Psoas muscle (tissue), 8 donors: ENCODE data around the gene SPATA45. TPM values are rescaled to one million over a fixed set of nuclear protein-coding genes. Genes with fewer than 3 reads are reported as not detected.
"Not testable (repeated sequence)": the region's sequence is repeated elsewhere in the genome, so short reads cannot be mapped to it uniquely, and the experiment has no call there.

Experiments
- ATAC-seq, 4 donors: fragments of 200-7000 bp; cut with Tn5 transposase; one replicate each; pipeline ENCODE4 v1.9.1; 2020; ENCODE audit warnings: moderate library complexity in 3 of 4, mild to moderate bottlenecking in 2 of 4
- DNase-seq, 2 donors: peaks; one replicate each; pipeline ENCODE4 v3.0.0-alpha.2; 2020
- H3K27ac ChIP-seq: fragments of 200-600 bp; one replicate; pipeline ENCODE4 v1.8.0; 2022
- H3K27me3 ChIP-seq, 3 donors: fragments of 200-600 bp in 1 of 3; one replicate each; pipeline versions ENCODE4 v1.6.1 to v1.8.0; 2013 to 2022; ENCODE audit warnings: low read length in 2 of 3, mild to moderate bottlenecking in 2 of 3, moderate library complexity in 1 of 3; ENCODE audit not compliant: insufficient read depth in 3 of 3
- H3K36me3 ChIP-seq, 2 donors: fragments of 200-600 bp in 1 of 2; one replicate each; pipeline versions ENCODE4 v1.6.1 to v1.8.0; 2013 to 2022; ENCODE audit warnings: low read depth in 1 of 2, mild to moderate bottlenecking in 1 of 2, moderate library complexity in 1 of 2; ENCODE audit not compliant: insufficient read depth in 1 of 2
- H3K4me1 ChIP-seq: fragments of 200-600 bp; one replicate; pipeline ENCODE4 v1.8.0; 2022
- H3K4me3 ChIP-seq: fragments of 200-600 bp; one replicate; pipeline ENCODE4 v1.8.0; 2022; ENCODE audit warnings: mild to moderate bottlenecking
- H3K9me3 ChIP-seq: fragments of 200-600 bp; one replicate; pipeline ENCODE4 v1.8.0; 2022
- CTCF ChIP-seq: fragments of 200-600 bp; IDR thresholded peaks from one replicate; pipeline ENCODE4 v1.8.0; 2022; ENCODE audit warnings: antibody characterized with exemption
- WGBS, 3 donors: extraction: QIAGEN DNeasy Blood & Tissue Kit; methylation state at CpG; one replicate each; pipeline versions ENCODE4 v1.1.6 to v1.1.7; 2013; 5-methylcytosine and 5-hydroxymethylcytosine counted together
- intact Hi-C, 2 donors: fragments of 100-400 bp; cut with DNase I; formaldehyde crosslinking; loops; one replicate each; pipeline versions ENCODE4 v1.11.0 to v1.14.2; 2022
- polyA plus RNA-seq, 3 donors: library from polyadenylated mRNA; stranded (reverse); fragments of 200-250 nt; gene quantifications; one replicate each; pipeline ENCODE4 v1.2.3, GENCODE V29; 2013
- total RNA-seq, 4 donors: library from RNA; stranded (reverse); fragmentation: NEBNext Ultra II Directional in 2 of 4; extraction: Animal tissue kit (Norgen Biotek cat#: 25700) in 2 of 4; gene quantifications; one replicate each; pipeline versions ENCODE4 v1.2.1 to v1.2.4, GENCODE V29; 2021 to 2023
- donor health status: healthy with polysubstance abuse.
- donor health status: DM: no; HTN: no; CAD: no; lungs with moderate emphysema.
- donor health status: Bipolar disorder and iron deficiency.
- donor health status: healthy.
- donor health status: DM: yes; HTN: yes; CAD: no.
- donor health status: DM: no; HTN: no; CAD: no.
- donor health status: DM: no; HTN: no; CAD: no.
- donor health status: DM: yes; HTN: yes; CAD: no.

Gene SPATA45
- total and polyA plus RNA-seq, 7 donors: not detected

- no peak for TF ChIP-seq CTCF
- Histone ChIP-seq H3K27me3 (no peaks in the 10 kb centered on the region), H3K9me3 (no peaks in the 10 kb centered on the region), H3K36me3 (no peaks in the 10 kb centered on the region), H3K4me3 (peak overlapping the region; percentile 88), H3K27ac (no peak overlapping the region), H3K4me1 (peaks cover 2% of the 10 kb centered on the region)
- DNase-seq (no peak), ATAC-seq (no peak)
- intact Hi-C loops: loop anchor here in 1 of 2 donors (5.0 kb wide), 1 partner anchor 126 kb away; no protein-coding TSS in a partner anchor
- WGBS, 3 donors: 86 to 92% (median 90%) methylated on average over 16 of the region's 16 CpGs
Measured at GRCh38 chr1:212856755-212857154, 9.3 kb upstream of the SPATA45 start.

- no peaks in the 10 kb centered on the region for H3K36me3 ChIP-seq
- DNase-seq (no peak), ATAC-seq (no peak)
- intact Hi-C loops: no loop called here
- no peak overlapping the region for H3K27ac ChIP-seq
- no peak overlapping the region for H3K4me3 ChIP-seq
- peaks cover 2% of the 10 kb centered on the region for H3K4me1 ChIP-seq
- H3K9me3 ChIP-seq: no peaks in the 10 kb centered on the region
- no peaks in the 10 kb centered on the region for H3K27me3 ChIP-seq
- WGBS, 3 donors: 90 to 92% (median 90%) methylated on average over 5 of the region's 5 CpGs
- TF ChIP-seq CTCF: no peak
Measured at GRCh38 chr1:212853658-212854057, 6.2 kb upstream of the SPATA45 start.

GRCh38 chr1:212852105-212852688 is 4.7 kb upstream of the SPATA45 start:
- Histone ChIP-seq H3K27ac (no peak overlapping the region), H3K9me3 (no peaks in the 10 kb centered on the region), H3K36me3 (no peaks in the 10 kb centered on the region), H3K4me3 (no peak overlapping the region), H3K27me3 (no peaks in the 10 kb centered on the region), H3K4me1 (no peaks in the 10 kb centered on the region)
- WGBS, 3 donors: 79 to 93% (median 90%) methylated on average over 5 of the region's 5 CpGs
- ATAC-seq (no peak), DNase-seq (no peak)
- no peak for TF ChIP-seq CTCF
- intact Hi-C loops: no loop called here

GRCh38 chr1:212844521-212844920 is 2.9 kb downstream of the SPATA45 start:
- ATAC-seq, intact Hi-C loops, H3K4me3 ChIP-seq, H3K27me3 ChIP-seq, H3K9me3 ChIP-seq, H3K27ac ChIP-seq, H3K4me1 ChIP-seq, H3K36me3 ChIP-seq, DNase-seq: not testable (repeated sequence)
- WGBS, 3 donors: 82 to 90% (median 84%) methylated on average over 3 of the region's 3 CpGs

- DNase-seq (no peak), ATAC-seq (no peak)
- Histone ChIP-seq H3K36me3 (no peaks in the 10 kb centered on the region), H3K27ac (no peak overlapping the region), H3K9me3 (no peaks in the 10 kb centered on the region), H3K4me3 (no peak overlapping the region), H3K4me1 (no peaks in the 10 kb centered on the region), H3K27me3 (no peaks in the 10 kb centered on the region)
- 87 to 93% (median 92%) methylated on average over 5 of the region's 5 CpGs for WGBS, 3 donors
- no peak for TF ChIP-seq CTCF
- intact Hi-C loops: loop anchor here in 1 of 2 donors (2.0 kb wide), 1 partner anchor 39 kb away; no protein-coding TSS in a partner anchor
Measured at GRCh38 chr1:212838145-212838544, 9.3 kb downstream of the SPATA45 start.

GRCh38 chr1:212833211-212834207 is 13.9 kb downstream of the SPATA45 start:
- intact Hi-C loops, H3K4me3 ChIP-seq, H3K27ac ChIP-seq, H3K4me1 ChIP-seq, H3K9me3 ChIP-seq, H3K27me3 ChIP-seq, ATAC-seq, DNase-seq, H3K36me3 ChIP-seq: not testable (repeated sequence)
- WGBS, 3 donors: 80 to 88% (median 87%) methylated on average over 8 of the region's 8 CpGs
